Stimulated activated CD8-positive, alpha-beta memory T cell treated with anti-CD3 and anti-CD28 coated beads, Interleukin-4, amount 100 ng/mL, for 24 hours (primary cell): ENCODE results near the gene PIP4P1.
"Not testable (repeated sequence)": the region's sequence is repeated elsewhere in the genome, so short reads cannot be mapped to it uniquely, and the experiment has no call there.

Experiments used
- DNase-seq: peaks from one replicate; pipeline ENCODE4 v3.0.0-alpha.2; 2020; ENCODE audit warnings: low read depth

Gene PIP4P1

DNA sequence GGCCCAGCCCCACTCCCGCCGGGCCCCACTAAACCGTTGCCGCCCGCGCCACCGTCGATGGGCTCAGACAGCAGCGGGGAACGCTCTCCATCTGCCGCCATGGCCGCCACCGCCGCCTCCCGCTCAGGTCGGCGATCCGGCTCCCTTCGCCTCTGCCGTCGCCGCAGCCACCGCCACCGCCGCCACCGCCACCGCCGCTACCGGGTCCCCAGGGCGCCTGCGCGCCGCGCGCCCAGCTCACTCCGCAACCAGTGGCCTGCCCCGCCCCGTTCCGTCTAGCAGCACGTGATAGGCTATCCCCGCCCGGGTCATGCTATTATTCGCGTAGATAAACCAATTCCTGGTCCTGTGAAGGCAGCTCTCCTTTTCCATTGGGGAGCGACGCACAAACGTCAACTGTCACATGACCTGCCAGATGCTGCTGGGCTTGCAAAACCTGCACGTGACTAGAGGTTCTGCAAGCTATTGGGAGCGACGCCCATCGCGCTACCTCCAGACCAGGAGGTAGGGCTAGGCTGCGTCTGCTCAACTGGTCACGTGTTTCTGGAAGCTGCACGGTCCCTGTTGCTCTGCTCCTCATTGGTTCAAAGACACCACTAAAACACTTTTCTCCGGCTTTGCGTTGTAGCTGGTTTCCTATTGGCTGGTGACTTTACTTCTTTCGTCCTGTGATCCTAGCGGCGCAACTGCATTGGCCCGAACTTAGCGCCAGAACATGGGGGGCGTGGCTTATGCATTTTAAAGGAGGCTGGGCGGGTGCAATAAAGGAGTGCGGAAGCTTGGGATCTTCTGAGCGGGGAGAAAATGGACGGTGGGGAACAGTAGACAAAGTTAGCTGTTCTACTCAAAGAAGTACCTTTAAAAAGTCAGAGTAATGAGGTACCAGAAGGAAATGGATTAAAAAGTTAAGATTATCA lies at the start of gene PIP4P1:
PIP4P1 (minus strand) TSS at position 210 of the 917 bp plus-strand sequence; CDS start at position 101, 109 bp downstream.
- peak; percentile 98 for DNase-seq

DNA sequence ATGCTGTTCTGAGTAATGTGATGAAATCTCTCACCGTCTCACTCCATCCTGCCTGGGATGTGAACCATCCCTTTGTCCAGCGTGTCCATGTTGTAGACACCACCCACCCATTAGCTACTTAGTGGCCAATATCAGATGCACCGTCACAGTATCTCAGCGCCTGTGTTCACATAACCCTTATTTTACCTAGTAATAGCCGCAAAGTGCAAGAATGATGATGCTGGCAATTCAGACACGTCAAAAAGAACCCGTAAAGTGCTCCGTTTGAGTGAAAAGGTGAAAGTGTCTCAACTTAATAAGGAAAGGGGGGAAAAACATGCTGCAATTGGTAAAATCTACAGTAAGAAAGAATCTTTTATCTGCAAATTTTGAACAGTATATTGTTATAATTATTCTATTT lies 47.1 kb upstream of the PIP4P1 start:
- no peak for DNase-seq

DNA sequence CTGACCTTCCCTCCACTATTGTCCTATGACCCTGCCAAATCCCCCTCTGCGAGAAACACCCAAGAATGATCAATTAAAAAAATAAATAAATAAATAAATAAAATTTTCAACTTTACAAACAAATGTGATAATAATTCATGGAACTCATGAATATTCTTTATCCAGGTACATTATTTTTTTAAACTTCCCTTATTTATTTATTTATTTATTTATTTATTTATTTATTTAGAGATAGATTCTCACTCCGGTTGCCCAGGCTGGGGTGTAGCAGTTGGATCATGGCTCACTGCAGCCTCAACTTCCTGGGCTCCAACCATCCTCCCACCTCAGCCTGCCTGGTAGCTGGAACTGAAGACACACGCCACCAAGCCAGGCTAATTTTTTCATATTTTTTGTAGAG lies 46.3 kb upstream of the PIP4P1 start:
- not testable (repeated sequence) for DNase-seq

DNA sequence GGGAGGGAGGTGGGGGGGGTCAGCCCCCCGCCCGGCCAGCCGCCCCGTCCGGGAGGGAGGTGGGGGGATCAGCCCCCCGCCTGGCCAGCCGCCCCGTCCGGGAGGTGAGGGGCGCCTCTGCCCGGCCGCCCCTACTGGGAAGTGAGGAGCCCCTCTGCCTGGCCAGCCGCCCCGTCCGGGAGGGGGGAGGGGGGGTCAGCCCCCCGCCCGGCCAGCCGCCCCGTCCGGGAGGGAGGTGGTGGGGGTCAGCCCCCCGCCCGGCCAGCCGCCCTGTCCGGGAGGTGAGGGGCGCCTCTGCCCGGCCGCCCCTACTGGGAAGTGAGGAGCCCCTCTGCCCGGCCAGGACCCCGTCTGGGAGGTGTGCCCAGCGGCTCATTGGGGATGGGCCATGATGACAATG lies 45.5 kb upstream of the PIP4P1 start:
- DNase-seq = not testable (repeated sequence)

DNA sequence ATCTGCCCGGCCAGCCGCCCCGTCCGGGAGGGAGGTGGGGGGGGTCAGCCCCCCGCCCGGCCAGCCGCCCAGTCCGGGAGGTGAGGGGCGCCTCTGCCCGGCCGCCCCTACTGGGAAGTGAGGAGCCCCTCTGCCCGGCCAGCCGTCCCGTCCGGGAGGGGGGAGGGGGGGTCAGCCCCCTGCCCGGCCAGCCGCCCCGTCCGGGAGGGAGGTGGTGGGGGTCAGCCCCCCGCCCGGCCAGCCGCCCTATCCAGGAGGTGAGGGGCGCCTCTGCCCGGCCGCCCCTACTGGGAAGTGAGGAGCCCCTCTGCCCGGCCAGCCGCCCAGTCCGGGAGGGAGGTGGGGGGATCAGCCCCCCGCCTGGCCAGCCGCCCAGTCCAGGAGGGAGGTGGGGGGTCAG lies 45.0 kb upstream of the PIP4P1 start:
- DNase-seq = not testable (repeated sequence)

DNA sequence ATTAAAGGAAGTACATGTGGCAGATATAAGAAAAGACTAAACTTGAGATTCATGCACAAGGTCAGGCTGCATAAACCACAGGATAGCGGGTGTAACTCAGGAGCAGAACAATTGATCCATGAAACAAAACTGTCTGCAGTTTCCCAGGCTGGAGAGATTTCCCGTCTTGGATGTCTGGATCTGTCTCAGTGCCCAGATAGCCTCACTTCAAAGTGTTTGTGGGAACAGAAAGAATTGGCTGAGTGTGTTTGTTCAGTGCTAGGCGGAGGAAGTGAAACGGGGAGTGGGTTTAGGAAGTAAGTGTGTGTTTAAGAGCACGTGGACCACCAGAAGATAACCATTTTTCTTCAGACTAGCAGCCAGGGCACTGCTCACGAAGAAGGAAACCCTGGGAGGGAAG lies 42.7 kb upstream of the PIP4P1 start:
- DNase-seq = no peak

DNA sequence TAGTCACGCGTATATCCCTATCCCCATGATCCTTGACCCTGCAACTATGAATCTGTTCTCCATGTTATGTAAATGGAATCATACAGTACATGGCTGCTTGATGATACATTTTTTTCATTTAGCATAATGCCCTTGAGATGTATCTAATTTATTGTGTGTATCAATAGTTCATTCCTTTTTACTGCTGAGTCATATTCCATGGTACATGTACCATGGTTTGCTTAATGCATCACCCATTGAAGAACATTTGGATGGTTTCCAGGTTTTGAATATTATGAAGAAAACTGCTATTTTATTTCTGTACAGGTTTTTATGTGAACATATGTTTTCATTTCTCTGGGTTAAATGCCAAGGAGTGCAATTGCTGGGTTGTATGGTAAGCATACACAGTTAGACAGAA lies 40.1 kb upstream of the PIP4P1 start:
- no peak for DNase-seq

DNA sequence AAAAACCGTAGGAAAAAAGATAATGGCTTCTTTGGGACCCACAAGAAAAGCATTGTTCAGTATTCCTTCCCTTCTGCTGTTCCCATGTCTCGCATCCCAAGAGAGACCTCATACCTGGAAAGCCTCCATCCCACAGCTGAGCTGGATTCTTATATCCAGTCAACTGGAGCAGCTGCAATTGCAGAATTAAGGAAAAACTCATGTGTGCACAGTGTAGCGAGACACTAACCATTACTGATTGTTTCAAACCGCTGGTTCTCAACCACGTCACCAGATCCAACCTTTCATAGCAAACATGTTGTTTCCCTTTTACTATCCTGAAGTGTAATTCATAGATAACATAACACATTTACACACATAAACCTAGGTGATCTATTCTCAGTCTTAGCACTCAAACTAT lies 38.6 kb upstream of the PIP4P1 start:
- no peak for DNase-seq

DNA sequence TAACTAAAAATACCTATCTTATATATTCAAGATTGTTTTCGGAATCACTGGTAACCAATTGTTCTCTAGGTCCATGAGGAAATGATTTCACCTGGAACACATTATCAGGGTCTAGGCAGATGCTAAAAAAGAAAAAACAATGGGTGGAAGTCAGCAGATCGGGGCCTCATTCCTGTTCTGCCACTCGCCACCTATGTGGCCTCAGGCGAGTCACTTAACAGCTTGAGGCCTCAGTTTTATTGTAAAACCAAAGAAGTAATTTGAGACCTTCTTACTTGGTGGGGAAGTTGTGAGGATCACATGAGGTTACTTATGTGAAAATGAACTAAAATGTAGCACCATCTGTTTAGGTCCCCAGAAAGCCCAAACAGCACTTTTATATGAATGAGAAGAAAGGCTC lies 37.9 kb upstream of the PIP4P1 start:
- DNase-seq = no peak

DNA sequence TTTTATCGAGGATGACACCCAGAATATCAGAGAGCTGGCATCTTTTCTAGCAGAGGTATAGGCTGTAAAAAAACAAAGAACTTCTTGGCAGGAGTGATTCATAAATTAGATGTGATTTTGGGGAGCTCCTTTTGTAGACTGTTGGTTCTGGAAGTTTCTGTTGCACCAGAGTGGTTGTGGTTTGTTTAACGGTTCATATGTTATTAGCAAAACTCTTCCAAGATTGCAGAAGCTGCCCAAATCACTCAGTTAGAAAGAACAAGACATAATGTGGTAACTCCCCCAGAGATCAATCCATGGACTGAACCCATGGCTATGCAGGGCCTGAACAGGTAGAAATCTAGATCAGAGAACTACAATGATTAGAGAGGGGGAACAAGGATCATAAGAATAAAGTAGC lies 37.4 kb upstream of the PIP4P1 start:
- no peak for DNase-seq

DNA sequence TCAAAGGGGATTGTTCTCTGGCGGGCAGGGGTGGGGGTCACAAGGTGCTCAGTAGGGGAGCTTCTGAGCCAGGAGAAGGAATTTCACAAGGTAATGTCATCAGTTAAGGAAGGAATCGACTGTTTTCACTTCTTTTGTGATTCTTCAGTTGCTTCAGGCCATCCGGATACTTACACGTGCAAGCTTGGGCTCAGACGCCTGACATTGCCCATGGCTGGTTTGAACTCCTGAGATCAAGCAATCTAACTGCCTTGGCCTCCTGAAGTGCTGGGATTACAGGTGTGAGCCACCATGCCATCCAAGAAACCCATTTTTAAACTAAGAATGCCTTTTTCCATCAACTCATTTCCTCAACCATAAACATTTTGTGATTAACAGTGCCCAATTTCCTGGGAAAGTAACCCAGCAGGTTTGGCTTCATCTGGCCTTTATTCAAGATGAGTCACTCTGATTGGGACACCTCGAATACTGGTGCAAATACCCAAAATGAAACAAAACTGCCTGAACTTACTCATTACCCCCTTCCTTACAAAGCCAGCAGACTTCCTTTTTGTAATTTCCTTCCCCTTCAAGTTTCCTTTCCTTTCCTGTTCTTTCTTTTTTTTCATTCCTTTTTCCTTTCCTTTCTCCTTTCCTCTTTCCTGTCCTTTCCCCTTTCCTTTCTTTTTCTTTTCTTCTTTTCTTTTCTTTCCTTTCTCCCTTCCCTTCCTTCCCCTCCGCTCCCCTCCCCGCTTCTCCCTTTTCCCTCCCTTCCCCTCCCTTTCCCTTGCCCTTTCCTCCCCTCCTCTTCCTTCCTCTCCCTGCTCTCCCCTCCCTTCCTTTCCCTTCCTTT lies 33.9 kb upstream of the PIP4P1 start:
- DNase-seq = no peak

DNA sequence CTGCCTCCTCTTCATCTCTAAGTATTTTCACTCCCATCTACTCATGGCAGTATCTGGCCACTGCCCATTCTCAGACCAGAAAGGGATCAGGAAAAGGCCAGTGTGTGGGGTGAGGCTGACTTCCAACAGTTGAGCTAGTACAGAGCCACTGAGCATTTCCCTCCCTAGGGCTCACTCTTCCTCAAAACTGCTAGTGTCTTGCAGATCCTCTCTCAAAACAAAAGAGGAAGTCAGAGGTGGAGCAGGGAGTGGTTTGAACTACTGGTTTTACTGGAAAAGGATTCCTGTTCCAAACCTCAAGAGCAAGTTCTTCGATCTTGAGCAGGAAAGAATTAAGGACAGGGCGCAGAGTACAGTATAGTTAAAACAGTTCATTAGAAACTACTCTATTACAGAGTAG lies 32.4 kb upstream of the PIP4P1 start:
- DNase-seq = no peak

DNA sequence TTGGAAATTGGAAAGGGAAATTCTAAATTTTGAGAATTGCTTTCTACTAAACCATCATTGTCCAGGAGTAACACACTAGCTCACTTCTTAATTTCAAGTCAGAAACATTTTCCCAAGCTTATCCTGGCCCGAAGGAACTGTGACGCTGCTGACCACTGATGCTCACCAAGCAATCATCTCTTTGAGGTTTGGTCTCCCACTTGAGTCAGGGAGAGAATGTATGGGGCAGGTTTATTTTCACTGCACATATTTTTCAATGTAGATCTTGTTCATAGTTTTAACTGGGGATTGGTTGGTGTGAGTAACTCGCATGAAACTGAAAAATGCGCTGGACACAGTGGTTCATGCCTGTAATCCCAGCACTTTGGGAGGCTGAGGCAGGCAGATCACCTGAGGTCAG lies 31.3 kb upstream of the PIP4P1 start:
- DNase-seq = no peak

DNA sequence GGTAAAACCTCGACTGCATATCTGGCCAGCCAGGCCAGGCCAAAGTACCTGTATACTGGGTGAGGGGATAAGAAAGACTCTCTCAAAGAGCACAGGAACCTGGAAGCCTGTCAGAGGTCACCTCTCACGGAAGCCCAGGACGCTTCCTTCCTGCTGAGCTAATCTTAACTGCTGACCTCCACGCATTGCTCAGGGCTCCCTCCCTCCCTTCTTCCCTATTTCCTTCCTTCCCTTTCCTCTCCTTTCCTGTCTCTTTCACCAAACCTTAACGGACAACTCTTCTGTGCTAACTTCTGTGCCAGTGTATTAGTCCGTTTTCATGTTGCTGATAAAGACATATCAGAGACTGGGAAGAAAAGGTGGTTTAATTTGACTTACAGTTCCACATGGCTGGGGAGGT lies 29.3 kb upstream of the PIP4P1 start:
- DNase-seq = no peak

DNA sequence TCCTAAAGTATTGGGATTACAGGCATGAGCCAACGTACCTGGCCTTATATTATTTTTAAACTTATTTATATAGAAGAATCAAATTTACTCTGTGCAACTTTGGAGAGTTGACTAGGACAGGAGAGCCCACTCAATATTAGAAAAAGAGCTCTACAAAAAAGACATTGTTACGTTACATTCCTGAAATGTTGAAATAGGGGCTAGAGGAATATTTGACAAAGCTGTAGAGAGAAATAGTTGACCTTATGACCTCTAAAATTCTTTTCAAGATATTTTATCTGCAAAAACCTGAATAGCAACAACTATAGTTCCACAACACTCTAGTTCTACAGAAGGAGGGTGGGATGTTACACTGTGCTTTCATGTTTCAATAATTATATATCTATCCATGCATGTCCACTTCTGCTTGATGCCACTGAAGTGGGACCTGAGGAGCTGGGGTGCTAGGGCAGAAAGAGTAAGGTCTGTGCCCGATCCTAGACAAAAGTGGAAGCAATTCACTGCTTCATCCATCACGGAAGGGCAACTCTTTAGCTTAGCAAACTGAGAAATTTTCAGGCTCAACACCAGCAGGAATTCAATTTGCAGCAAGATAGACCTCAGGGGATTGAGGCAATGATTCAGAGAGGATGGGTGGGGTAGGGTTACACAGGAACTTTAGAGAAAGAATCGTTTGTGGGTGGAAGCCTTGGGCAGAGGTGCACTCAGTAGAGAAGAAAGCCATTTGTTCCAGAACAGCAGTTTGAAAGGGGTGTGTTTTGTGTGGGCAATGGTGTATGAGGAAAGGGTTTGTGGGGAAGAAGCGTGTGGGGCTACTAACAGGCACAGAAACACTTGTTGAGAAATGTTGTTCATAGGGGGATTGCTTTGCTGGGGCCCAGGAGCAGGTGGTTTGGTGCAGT lies 28.1 kb upstream of the PIP4P1 start:
- DNase-seq = no peak

DNA sequence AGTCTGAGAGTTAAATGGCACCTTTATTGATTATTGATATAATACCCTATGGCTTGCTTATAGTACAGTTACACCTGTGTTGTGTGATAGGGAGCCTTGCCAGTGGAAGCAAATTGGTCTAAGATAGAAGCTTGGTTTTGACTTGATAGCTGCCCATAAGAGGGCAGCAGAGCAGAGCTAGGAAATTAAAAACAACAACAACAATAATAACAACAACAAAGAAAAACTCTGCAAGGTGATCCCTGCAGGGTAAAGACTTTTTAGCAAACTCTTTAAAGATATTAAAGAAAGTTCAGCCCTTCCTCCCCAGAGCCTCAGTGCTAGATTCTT lies 26.1 kb upstream of the PIP4P1 start:
- DNase-seq = no peak

DNA sequence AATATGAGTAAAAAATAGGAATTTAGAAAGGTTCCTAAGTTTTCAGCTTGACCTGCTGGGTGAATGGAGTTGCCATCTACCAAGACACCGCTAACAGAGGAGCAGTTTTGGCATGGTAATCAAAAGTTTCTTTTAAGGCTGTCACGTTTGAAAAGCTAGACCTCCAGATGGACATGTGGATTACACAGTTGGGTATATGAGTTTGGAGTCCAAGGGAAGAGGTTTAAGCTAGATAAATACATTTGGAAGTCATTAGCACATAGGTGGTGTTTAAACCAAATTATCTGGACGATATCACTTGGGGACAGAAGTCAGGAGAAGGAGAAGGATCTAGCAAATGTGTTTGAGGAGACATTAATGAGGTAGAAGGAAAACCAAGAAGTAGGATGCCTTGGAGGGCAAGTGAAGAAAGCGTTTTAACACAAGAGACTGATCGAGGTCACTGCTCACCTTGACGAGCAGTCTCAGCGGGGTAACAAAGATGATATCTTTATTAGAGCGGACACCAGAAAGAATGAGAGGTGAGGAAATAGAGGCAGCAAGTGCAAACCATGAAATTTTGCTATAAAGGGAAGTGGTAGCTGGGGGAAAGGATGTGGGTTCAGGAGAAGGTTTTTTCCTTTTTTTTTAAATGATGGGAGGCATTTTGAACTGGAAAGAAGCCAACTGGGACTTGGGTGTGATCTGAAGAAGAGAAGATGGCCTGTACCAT lies 25.6 kb upstream of the PIP4P1 start:
- no peak for DNase-seq

DNA sequence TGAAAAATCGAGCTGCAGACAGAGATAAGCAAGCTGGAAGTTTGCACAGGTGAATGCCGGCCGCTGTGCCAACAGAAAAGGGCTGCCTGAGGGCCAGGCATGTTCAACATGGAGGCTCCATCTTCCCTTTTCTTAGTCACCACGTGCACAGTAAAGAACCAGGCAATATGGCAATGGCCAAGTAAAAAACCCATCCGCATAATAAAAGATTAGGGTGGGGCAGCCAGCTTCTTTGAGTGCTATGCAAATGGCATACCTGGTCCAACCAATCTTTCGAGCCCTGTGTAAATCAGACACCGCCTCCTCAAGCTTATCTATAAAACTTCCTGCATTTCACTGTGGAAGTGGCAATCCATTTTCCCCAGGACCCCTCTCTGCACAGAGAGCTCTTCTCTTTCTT lies 24.7 kb upstream of the PIP4P1 start:
- DNase-seq = no peak

DNA sequence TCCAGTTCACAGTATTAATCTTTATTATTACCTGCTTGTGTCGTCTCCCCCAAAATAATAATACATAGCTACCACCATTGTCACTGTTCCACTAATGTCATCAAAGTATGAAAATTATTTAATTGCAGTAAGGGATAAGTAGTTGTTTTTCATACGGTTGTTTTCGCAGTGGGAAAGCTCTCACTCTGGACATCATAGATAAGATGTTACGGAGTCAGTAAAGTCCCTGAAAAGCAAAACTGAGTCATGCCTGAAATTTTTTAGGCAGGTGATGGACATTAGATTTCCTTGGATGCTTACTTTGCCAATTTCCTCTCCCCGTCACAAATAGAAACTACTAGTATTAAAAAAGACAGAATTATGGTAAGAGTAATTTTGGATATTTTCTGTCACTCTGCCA lies 21.1 kb upstream of the PIP4P1 start:
- no peak for DNase-seq

DNA sequence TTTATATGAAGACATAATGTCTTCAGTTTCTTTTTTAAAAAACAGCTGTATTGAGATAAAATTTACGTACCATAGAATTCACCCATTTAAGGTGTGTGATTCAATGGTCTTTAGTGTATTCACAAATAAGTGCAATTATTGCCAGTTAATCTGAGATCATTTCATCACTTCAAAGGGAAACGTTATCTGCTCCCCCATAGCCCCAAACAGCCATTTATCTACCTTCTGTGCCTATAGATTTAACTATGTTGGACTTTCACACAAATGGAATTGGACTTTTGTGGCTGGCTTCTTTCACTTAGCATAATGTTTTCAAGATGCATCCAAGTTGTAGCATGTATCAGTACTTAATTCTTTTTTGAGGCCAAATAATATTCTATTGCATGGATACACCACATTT lies 17.7 kb upstream of the PIP4P1 start:
- no peak for DNase-seq

DNA sequence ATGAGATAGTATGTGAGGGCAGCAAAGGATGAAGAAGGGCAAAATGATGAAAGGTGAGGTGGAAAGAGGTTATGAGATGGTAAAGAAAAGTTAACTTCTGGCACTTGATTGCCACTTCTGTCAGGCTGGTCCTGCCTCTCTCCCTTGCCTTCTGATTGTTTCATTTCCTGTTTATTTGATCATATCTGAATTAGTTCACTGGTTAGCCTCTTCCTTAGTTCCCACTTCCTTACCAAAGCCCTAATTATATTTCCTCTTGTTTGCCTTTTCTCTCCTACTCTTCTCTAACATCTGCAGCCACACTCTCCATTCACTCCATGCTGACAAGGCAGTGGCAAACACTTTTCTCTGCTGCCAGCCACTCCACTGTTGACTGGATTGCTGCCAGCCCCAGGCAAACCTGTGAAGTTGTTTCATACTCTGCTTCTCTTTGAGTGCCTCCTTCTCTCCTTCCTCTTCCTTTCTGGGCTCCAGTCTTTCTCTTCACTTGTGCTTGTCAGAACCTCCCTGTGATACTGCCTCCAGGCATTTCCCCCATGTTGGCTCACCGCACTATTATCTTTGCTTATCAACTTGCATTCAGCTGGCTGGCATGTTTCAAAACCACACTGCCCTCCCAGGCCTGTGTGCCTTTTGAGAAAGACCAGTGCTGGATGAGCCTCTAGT lies 16.1 kb upstream of the PIP4P1 start:
- DNase-seq = no peak
